Activated T-cell treated with anti-CD3 and anti-CD28 coated beads, Interleukin-2, amount 50 U/mL, for 4 hours (primary cell): ENCODE measurements around the gene DOK7. TPM values are rescaled to one million over a fixed set of nuclear protein-coding genes. Genes with fewer than 3 reads are reported as not detected.

Experiments used
- ATAC-seq, 2 donors: fragments of 200-7000 bp; cut with Tn5 transposase; one replicate each; pipeline ENCODE4 v1.10.0; 2021
- DNase-seq: peaks from one replicate; pipeline ENCODE4 v3.0.0-alpha.2; 2020
- H3K27me3 Mint-ChIP-seq: one replicate; pipeline ENCODE4 v1.8.0; 2021; ENCODE audit warnings: low read depth, mixed read lengths
- H3K36me3 Mint-ChIP-seq: one replicate; pipeline ENCODE4 v1.8.0; 2022; ENCODE audit warnings: mixed read lengths; ENCODE audit not compliant: insufficient read depth
- H3K4me1 Mint-ChIP-seq: one replicate; pipeline ENCODE4 v1.8.0; 2021; ENCODE audit warnings: low read depth, mixed read lengths
- H3K4me3 Mint-ChIP-seq: one replicate; pipeline ENCODE4 v1.8.0; 2021; ENCODE audit warnings: mild to moderate bottlenecking, moderate library complexity, mixed read lengths
- H3K9me3 Mint-ChIP-seq: one replicate; pipeline ENCODE4 v1.8.0; 2021; ENCODE audit warnings: mixed read lengths
- total RNA-seq, 3 donors: library from RNA; stranded (reverse); gene quantifications; one replicate each; pipeline ENCODE4 v1.2.1, GENCODE V29; 2021

The DOK7 gene
- total RNA-seq, 3 donors from 2014 or later = not detected

DNA sequence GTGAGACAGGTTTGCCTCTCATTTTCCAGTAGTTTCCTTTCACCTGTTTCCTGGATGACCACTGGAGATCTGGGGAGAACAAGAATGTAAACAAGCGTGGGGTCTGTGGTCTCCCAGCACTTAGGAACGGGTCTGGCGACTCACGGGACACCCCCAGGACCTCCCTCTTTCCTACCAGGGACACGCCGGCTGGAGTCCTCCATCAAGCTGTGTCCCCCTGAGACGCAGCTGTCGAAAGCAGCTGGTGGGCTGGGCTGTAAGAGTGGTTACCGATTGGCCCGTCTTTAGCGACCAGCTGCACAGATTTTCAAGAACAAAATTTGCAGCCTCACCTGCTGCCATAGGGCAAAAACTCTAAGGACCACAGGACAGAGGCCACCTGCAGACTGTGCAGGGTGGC, 57.2 kb downstream of the DOK7 start:
- Mint-ChIP-seq H3K9me3 (no peaks in the 10 kb centered on the region), H3K27me3 (no peaks in the 10 kb centered on the region), H3K4me1 (no peaks in the 10 kb centered on the region), H3K36me3 (peaks cover 25% of the 10 kb centered on the region), H3K4me3 (no peak overlapping the region)
- DNase-seq (no peak), ATAC-seq (no peak)

DNA sequence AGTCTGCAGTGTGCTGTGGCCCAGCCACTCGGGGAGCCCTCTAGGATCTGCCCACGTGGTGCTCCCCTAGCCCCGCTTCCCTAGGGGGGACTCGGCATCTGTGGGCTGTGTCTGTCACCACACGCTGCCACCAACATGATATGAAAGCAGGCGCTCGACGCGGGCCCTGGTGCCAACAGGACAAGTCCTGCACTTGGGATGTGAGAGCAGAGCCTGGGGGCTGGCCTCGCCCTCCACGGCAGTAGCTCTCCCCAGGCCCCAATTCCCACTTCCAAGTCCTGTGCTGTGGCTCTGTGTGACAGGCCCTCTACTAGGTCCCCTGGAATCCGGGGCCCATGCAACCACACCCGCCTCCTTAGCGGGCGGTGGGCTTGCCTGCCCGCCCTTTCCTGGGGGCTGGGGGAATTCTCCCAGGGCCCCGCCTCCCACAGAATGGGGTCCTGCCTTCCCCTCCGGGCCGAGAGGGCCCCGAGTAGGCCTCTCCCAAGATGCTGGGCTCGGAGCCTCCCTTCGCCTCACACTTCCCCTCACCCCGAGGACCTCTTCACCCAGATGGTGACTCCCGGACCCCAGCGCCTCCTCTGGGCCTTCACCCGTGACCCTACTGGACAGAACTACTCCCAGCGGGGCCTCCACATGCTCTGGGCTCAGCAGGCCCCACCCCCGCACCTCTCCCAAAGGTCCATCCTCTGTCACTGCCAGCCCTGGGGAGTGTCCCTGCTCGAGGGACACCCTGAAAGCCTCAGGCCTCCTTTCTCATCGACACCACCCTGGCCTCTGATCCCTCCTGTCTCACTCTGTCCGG, 57.9 kb downstream of the DOK7 start:
- H3K9me3 Mint-ChIP-seq = no peaks in the 10 kb centered on the region
- peaks cover 20% of the 10 kb centered on the region for H3K36me3 Mint-ChIP-seq
- H3K4me1 Mint-ChIP-seq = no peaks in the 10 kb centered on the region
- DNase-seq (no peak), ATAC-seq (no peak)
- no peak overlapping the region for H3K4me3 Mint-ChIP-seq
- H3K27me3 Mint-ChIP-seq = no peaks in the 10 kb centered on the region

DNA sequence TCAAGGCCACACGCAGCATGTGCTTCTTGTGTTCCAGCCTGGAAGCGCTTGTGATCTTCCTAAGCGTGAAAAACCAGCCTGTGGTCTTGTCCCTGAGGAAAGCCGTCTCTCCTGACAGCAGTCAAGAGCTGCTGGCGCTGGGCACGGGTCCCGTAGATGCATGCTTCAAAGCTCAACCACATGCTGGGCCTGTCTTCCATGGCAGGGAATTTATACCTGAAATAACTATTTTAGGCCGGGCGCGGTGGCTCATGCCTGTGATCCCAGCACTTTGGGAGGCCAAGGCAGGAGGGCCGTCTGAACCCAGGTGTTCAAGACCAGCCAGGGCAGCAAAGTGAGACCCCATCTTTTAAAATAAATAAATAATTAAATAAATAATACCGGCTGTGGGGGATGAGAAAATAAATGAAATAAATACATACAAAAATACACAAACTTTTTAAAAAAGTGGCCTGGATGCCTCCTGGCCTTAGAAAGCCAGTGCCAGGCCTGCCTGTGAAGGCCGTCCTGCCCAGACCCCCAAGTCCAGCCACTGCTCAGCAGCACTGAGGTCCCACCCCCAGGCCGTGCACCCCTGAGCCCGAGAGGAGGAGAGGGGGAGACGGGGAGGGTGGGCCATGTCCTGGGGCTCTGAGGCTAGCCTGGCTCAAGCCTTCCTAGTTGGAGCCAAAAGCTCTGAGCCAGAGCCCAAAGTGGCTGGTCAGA, 58.7 kb downstream of the DOK7 start:
- no peak for ATAC-seq
- Mint-ChIP-seq H3K9me3 (no peaks in the 10 kb centered on the region), H3K27me3 (no peaks in the 10 kb centered on the region), H3K36me3 (peaks cover 20% of the 10 kb centered on the region), H3K4me1 (peaks cover 4% of the 10 kb centered on the region), H3K4me3 (no peak overlapping the region)
- DNase-seq = no peak

DNA sequence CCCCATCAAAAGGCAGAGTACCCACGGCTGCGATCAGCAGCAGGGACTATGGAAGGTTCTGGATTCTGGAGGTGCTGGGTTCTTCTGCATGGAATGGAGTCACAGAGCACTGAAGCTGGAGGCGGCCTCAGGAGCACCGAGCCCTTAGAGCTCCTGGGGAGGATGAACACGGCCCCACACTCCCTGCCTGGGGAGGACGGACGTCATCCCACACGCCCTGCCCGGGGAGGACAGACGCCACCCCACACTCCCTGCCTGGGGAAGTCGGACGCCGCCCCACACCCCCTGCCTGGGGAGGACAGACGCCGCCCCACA, 59.2 kb downstream of the DOK7 start:
- ATAC-seq (no peak), DNase-seq (no peak)
- Mint-ChIP-seq H3K9me3 (no peaks in the 10 kb centered on the region), H3K27me3 (no peaks in the 10 kb centered on the region), H3K4me3 (no peak overlapping the region), H3K4me1 (peaks cover 4% of the 10 kb centered on the region), H3K36me3 (peaks cover 18% of the 10 kb centered on the region)

DNA sequence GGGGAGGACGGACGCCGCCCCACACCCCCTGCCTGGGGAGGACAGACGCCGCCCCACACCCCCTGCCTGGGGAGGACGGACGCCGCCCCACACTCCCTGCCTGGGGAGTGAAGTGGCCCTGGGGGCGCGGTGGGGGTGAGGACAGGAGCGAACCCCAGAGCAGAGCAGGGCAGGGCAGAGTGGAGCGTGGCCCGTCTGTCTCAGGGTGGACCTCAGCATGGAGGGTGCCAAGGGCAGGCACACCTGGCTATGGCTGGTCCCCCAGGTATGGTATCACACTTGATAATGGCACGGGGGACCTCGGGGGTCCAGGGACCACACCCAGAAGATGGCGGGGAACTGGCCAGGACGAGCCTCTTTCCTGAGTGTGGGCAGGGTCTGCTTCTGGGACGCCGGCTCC, 59.5 kb downstream of the DOK7 start:
- Mint-ChIP-seq H3K27me3 (no peaks in the 10 kb centered on the region), H3K36me3 (peaks cover 16% of the 10 kb centered on the region), H3K9me3 (no peaks in the 10 kb centered on the region), H3K4me1 (peaks cover 4% of the 10 kb centered on the region), H3K4me3 (no peak overlapping the region)
- DNase-seq (no peak), ATAC-seq (no peak)

DNA sequence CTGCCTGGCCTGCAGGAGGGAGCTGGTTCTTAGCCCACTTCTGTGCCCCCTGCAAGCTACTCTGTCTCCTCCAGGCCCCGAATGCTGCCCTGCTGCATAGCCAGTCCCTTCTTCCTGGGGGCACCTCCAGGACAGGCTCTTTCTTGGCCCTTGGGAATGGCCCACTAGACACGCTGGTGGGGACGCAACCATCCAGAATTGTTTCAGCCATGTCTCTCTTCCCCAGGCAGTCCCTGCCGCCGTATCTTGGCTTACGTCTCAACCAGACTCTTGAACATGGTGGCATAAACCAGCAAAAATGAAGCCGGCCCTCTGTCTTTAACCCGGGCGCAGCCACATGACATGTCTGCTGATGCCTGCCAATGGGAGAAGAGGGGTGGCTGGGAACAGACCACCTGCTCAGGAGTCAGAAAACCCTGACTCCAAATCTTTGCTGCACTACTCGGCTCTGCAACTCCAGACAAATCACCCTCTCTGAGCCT, 60.1 kb downstream of the DOK7 start:
- no peak for DNase-seq
- Mint-ChIP-seq H3K36me3 (peaks cover 13% of the 10 kb centered on the region), H3K4me1 (peaks cover 8% of the 10 kb centered on the region), H3K9me3 (no peaks in the 10 kb centered on the region), H3K4me3 (no peak overlapping the region), H3K27me3 (no peaks in the 10 kb centered on the region)
- no peak for ATAC-seq

DNA sequence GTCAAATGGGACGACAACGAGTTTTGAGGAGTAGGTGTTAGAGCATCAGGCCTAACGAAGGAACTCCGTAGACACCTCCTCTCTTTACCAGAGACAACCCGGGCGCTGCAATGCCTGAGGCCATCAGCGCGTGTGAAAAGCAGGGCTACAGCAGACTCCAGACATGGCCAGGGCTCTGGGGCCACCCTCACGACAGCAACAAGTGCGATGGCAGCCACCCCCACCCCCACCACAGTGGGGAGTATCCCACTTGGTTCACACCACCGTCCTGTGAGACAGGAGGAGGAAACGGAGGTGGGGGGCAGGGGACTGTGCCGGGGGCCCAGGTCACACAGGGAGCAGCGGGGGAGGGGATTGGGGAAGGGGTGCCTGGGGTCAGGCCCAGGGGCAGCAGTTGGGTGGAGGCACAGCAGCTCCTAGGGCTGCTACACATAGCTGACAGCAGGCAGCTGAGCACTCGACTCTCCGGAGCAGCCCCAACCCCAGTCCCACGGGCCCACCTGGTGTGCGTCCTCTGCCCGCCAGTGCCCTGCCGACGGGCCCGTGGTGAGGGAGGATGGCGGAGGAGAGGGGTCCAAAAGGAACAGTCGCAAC, 60.6 kb downstream of the DOK7 start:
- Mint-ChIP-seq H3K36me3 (peaks cover 13% of the 10 kb centered on the region), H3K4me1 (peaks cover 11% of the 10 kb centered on the region), H3K27me3 (no peaks in the 10 kb centered on the region), H3K9me3 (no peaks in the 10 kb centered on the region), H3K4me3 (no peak overlapping the region)
- DNase-seq (no peak), ATAC-seq (no peak)

DNA sequence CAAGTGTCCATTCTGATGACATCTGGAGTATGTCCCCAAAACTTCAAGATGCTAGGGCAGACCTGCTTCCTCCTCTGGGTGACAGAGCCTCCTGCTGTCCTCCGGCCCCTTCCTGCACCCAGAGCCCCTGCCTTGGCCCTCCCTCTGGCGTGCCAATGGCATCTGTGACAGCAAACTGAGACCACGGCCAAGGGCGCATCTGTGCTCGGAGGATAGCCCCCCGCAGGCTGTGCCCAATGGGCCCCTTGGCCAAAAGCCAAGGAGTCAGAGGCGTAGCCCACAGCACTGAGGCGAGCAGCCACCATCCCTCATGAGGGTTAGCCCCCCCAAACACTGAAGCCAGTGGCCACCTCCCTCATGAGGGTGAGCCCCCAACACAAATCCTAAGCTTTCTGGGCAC, 61.2 kb downstream of the DOK7 start:
- H3K27me3 Mint-ChIP-seq = no peaks in the 10 kb centered on the region
- H3K9me3 Mint-ChIP-seq = no peaks in the 10 kb centered on the region
- DNase-seq = no peak
- H3K4me3 Mint-ChIP-seq = no peak overlapping the region
- no peak for ATAC-seq
- H3K4me1 Mint-ChIP-seq = peaks cover 11% of the 10 kb centered on the region
- peaks cover 13% of the 10 kb centered on the region for H3K36me3 Mint-ChIP-seq

DNA sequence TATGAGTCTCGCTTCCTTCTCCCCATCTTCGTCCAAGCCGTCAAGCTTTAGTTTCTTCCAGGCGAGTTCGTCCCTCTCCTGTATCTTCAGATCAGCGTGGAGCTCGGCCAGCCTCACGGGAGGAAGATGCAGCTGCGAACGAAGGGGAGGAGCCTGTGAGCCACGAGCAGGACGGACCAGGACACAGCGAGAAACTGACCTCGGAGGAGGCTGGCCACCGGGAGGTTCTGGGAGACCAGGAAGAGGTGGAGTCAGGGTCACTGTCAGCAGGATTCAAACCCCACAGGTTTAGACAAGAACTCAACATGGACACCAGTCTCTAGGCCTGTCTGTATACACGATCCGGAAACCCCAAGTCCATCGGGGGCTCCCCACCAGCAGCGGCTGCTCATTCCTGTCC, 61.8 kb downstream of the DOK7 start:
- H3K4me3 Mint-ChIP-seq = no peak overlapping the region
- H3K4me1 Mint-ChIP-seq = peaks cover 14% of the 10 kb centered on the region
- no peaks in the 10 kb centered on the region for H3K27me3 Mint-ChIP-seq
- peaks cover 11% of the 10 kb centered on the region for H3K36me3 Mint-ChIP-seq
- H3K9me3 Mint-ChIP-seq = no peaks in the 10 kb centered on the region
- ATAC-seq (no peak), DNase-seq (no peak)

DNA sequence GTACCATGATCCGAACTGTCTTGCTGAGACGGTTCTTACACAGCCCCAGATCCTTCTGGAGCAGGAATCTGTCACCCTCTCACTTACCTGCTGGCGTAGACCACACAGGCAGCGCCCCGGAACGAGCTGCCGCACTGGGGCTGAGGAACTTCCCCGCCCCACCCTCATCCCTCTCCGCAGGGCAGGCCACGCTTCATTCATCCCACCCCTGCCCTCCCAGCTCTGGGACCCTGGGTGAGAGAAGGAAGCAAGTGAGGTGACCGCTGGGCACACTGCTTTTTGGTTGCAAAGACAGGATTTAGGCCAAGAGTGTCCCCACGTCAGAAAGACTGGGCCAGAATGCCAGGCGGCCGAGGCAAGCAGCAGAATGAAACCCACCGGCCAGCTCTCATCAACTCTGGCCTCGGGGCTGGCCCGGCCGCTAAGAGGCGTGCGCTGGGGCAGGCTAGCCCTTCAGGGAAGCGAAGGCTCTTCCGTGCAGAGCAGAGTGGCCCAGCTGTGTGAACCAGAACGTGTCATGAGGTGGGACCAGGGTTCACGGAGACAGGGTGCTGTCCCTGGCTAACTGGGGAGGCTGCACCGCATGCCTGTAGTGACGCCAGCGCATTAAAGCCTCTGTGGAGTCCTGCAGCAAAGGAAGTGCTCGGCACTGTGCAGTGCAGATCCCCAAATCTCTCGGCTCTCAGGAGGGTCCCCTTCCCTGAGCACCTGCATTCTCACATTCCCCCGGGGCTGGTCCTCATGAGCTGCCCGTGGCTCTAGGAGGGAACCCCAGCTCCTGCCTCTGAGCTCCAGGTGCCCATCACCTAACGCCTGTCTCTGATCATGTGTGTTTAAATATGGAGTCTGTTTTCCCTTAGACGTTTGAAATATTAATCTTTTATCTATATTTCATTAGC, 62.7 kb downstream of the DOK7 start:
- Mint-ChIP-seq H3K9me3 (no peaks in the 10 kb centered on the region), H3K4me3 (no peak overlapping the region), H3K27me3 (no peaks in the 10 kb centered on the region), H3K36me3 (peaks cover 9% of the 10 kb centered on the region), H3K4me1 (peaks cover 21% of the 10 kb centered on the region)
- DNase-seq = no peak
- no peak for ATAC-seq

DNA sequence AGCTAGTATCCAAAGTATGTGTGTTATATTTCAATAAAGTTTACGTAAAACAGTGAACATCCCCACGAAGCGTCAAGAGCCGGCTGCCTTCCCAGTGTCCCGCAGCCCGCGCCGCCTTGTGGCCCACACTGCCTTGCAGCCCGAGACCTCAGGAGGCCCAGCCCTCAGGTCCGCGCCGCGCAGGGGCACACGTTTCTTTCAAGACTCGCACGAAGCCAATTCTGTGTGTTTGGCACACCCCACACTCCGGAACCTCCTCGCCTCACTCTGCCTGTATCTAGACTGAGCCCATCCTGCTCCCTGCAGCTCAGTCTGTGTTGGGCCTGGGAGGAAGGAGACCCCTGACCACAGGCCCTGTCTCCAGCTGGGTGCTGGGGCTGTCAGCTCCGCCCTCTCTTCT, 63.4 kb downstream of the DOK7 start:
- Mint-ChIP-seq H3K9me3 (no peaks in the 10 kb centered on the region), H3K4me1 (peaks cover 27% of the 10 kb centered on the region), H3K36me3 (peaks cover 6% of the 10 kb centered on the region), H3K27me3 (no peaks in the 10 kb centered on the region), H3K4me3 (no peak overlapping the region)
- ATAC-seq (no peak), DNase-seq (no peak)

DNA sequence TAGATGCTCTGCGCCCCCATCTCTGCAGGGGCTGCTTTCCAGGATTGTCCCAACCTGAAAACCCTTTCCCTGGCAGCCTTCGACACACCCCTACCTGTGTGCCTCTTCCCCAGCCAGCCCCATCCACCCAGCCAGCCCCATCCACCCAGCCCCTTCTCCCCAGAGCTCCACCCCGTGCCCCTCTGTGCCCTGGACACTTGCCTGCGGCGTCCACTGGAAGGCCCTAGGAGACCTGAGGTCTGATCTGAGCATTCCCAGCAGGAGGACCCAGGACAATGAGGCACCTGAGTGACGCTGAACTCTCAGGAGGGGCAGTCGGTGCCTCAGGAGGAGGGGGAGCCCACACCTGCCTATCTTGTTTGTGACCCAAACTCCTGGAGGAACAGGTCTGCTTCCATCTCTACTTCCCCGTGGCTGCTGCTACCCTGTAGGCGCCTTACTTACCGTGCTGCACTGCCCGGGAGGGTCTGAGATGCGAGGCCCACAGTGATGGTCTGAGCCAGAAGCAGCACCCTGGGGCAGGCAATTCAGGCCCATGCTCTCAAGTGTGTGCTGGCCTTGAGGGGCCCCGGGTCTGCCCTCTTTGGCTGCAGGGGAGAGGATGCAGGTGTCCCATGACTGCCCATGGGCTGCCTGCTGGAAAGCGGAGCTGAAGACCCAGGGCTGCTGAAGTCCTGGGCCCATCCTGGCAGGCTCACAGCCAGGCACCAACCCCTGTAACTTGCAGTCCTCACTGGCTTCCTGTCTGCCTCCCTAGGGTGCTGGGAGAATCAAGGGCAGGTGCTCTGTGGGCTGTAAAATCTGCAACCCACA, 64.2 kb downstream of the DOK7 start:
- Mint-ChIP-seq H3K4me1 (peaks cover 32% of the 10 kb centered on the region), H3K36me3 (peaks cover 5% of the 10 kb centered on the region), H3K4me3 (no peak overlapping the region), H3K9me3 (no peaks in the 10 kb centered on the region), H3K27me3 (no peaks in the 10 kb centered on the region)
- no peak for ATAC-seq
- no peak for DNase-seq

DNA sequence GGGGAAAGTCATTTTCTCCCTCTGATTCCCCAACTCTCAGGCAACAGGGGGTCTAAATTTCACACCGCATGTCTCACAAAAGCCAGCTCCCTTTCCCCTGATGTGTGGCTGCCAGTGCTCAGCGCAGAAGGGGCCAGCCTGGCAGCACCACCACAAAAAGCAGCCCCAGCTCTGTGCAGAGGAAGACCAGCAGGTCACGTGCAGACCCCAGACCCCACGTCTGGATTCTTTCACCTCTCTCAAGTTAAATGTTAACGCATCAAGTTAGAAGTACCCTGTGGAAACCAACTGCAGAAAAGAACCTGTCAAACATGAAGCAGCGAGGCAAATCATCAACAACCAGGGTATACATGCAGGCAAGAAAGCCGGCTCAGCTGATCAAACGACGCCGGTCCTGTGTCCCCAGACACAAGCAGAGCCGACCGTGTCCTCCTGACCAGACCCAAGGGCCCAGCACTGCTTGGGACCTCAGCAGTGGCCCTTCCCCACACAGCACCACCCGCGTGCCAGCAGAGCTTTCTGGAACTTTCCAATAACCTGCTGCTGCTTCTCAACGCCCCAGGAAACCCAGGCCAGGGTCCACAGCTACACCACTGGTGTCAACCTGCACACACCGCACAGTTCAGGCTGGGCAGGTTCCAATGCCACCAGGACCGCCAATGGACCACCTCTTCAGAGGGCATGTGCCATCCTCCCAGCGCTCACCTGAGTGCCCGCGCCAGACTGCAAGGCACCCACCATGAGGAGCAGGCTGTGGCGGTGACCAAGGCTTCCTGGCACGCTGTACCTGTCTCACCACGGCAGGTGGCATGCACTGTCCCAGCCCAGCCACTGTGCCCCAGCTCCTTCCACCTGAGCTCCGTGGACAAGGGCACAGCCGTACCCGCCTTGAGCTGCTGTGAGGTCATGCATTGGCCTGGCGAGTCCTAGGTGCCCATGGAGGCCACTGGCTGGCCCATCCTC, 65.1 kb downstream of the DOK7 start:
- H3K36me3 Mint-ChIP-seq = peaks cover 5% of the 10 kb centered on the region
- ATAC-seq (no peak), DNase-seq (no peak)
- H3K9me3 Mint-ChIP-seq = no peaks in the 10 kb centered on the region
- H3K27me3 Mint-ChIP-seq = no peaks in the 10 kb centered on the region
- H3K4me3 Mint-ChIP-seq = no peak overlapping the region
- peaks cover 34% of the 10 kb centered on the region for H3K4me1 Mint-ChIP-seq
